IPS DF 19.7 (cell line): Measurements from ENCODE around the gene DDIT4.

Source experiments
- DNase-seq: peaks from one replicate; pipeline ENCODE4 v3.0.0-alpha.2; 2013; ENCODE audit warnings: low read depth, low spot score

DDIT4 gene

GRCh38 chr10:72316748-72317435, 43.2 kb downstream of the DDIT4 start:
- DNase-seq, result no peak

DNA sequence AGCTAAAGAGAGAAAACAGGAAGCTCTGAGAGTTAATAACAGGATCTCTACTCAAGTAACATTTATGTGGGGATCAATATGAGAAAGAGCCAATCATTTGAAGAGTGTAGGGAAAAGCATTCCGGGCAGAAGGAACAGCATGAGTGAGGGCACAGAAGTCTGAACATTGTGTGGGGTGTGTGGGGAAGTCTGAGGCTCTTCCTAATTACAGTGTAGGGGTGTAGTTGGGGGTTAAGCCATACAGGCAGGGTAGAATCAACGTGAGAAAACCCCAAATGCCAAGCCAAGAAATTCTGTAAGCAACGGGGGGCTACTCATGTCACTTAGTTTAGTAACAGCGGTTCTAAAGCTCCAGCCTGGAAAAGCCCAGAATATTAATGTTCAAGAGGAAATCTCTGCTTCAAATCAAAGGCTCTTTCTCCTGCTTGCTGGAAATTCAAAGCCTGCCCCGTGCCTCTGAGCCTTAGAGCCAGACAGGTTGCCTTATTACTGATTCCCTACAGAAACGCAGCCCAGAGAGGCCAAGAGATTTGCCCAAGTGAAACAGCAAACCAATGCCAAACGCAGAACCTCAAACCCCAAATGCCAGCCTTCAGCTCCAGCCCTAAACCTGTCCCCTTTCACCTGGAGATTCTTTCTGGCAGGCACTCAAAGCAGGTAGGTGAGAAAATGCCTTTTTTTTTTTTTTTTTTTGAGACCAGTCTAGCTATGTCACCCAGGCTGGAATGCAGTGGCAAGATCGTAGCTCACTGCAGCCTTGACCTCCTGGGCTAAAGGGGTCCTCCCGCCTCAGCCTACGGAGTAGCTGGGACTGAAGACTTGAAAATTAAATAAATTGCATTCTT, 44.9 kb downstream of the DDIT4 start:
- no peak for DNase-seq

GRCh38 chr10:72319416-72320254, 45.9 kb downstream of the DDIT4 start:
- no peak for DNase-seq

- DNase-seq, result no peak
Observed at GRCh38 chr10:72320676-72321247, 47.0 kb downstream of the DDIT4 start.

DNA sequence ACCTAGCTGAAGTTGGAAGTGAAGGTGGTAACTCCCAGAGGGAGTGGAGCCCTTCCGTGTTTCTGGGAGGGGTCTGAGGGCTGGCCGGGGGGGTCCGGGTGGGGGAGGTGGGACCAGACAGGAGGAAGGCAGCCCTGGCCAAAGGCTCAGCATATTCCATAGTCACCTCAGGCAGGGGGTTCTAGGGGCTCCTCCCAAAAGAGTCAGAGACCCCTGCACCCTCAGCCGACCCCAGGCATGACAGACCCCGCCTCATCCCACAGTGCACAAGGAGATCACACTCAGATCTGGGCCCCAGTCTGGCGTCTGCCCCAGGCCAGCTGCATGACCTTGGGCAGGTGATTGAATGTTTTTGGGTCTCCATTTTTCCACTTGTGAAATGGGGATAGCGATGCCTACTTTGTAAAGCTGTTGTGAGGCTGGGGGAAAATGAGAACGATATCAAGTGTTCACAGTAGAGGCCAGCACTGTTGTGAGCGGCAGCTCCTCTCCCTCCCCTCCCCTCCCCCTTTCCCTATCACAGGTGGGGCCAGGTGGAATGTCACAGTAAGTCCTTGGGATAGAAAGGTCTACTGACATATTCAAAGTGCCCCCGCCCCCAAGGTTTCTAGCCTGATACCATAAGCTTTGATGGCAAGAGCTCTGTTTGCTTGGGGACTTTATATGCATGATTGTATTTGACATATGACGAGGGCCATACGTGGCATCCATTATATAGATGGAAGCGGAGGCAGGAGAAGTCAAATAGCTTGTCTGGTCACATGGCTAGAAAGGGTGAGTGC, 47.7 kb downstream of the DDIT4 start:
- DNase-seq, result no peak

DNA sequence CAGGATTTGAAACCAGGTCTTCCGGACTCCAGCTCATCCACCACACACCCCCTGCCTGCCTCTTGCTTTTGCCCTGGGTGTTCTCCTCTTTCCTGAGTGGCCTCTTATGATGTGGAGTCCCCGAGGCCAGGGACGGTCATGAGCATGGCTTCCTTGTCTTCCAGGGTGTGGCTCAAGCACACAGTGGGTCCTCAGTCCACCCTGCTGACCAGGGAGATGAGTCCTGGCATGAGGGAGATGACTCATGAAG, 48.2 kb downstream of the DDIT4 start:
- DNase-seq, result no peak

GRCh38 chr10:72322280-72323058, 48.7 kb downstream of the DDIT4 start:
- DNase-seq, result no peak

- DNase-seq, result no peak
Observed at GRCh38 chr10:72323108-72323749, 49.5 kb downstream of the DDIT4 start.

DNA sequence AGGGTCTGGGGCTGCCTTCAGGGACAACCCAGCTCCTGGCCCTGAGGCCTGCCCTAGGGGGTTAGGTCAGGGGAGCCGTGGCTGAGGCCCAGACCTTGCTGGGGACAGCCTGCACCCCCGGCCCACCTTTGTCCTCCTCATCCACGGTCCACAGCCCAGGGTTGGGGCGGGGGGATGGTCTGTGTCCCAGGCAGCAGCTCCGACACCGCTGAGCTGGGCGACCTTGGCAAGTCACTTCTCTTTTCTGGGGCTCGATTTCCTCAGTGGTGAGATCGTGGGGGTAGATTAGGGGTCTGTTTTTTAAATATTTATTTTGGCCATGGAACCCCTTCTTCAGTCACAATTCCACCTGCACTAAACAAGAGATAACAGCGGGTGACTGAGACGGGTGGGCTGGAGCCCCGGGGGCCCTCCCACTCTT, 50.1 kb downstream of the DDIT4 start:
- DNase-seq, result no peak
